IPS DF 6.9 (cell line): Measurements from ENCODE around the gene FRS3.

Experiments
- DNase-seq: peaks from one replicate; pipeline ENCODE4 v3.0.0-alpha.2; 2013; ENCODE audit warnings: low read depth, low spot score
- H3K27ac ChIP-seq: one replicate; pipeline ENCODE4 v1.5.1; 2013; ENCODE audit warnings: low read length, control low read depth
- H3K27me3 ChIP-seq: 2 replicates; pipeline ENCODE4 v1.6.1; 2013; ENCODE audit warnings: mild to moderate bottlenecking, low read length; ENCODE audit not compliant: control insufficient read depth, insufficient read depth
- H3K36me3 ChIP-seq: 2 replicates; pipeline ENCODE4 v1.6.1; 2013; ENCODE audit warnings: low read length; ENCODE audit not compliant: control insufficient read depth, insufficient read depth
- H3K4me1 ChIP-seq: 2 replicates; pipeline ENCODE4 v1.6.1; 2013; ENCODE audit warnings: low read length; ENCODE audit not compliant: control insufficient read depth, insufficient read depth
- H3K4me3 ChIP-seq: 2 replicates; pipeline ENCODE4 v1.5.1; 2013; ENCODE audit warnings: mild to moderate bottlenecking, low read length
- H3K9me3 ChIP-seq: 2 replicates; pipeline ENCODE4 v1.6.1; 2013; ENCODE audit warnings: low read length, inconsistent platforms; ENCODE audit not compliant: control insufficient read depth, insufficient read depth
- WGBS: extraction: QIAGEN DNeasy Blood & Tissue Kit; methylation state at CpG from one replicate; pipeline ENCODE4 v1.1.7; 2013; ENCODE audit warnings: mixed read lengths, missing lambda C conversion rate; ENCODE audit not compliant: insufficient read length, insufficient coverage; 5-methylcytosine and 5-hydroxymethylcytosine counted together

The FRS3 gene

DNA sequence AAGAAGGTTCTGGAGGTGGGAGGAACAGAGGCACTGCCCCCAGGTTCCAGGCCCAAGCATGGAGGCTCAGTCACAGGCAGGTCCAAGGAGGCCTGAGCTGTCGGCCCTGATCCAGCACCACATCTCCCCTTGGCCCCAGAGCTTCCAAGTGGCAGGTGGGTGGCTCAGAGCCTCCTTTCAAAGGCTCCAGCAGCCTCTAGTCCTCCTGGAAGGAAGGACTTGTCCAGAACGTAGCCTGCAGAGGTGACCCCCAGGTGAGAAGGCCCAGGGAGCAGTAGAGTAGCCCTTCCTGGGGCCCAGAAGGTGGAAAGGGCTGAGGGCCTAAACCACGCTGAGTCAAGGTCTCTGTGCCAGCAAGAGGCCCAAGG is 52.0 kb downstream of the FRS3 start:
- H3K27ac ChIP-seq = no peak overlapping the region
- H3K4me3 ChIP-seq = no peak overlapping the region
- H3K4me1 ChIP-seq = peaks cover 14% of the 10 kb centered on the region
- no CpG with 5 or more reads among the region's 3 CpGs for WGBS
- H3K36me3 ChIP-seq = no peaks in the 10 kb centered on the region
- no peaks in the 10 kb centered on the region for H3K9me3 ChIP-seq
- H3K27me3 ChIP-seq = no peaks in the 10 kb centered on the region
- DNase-seq = no peak

DNA sequence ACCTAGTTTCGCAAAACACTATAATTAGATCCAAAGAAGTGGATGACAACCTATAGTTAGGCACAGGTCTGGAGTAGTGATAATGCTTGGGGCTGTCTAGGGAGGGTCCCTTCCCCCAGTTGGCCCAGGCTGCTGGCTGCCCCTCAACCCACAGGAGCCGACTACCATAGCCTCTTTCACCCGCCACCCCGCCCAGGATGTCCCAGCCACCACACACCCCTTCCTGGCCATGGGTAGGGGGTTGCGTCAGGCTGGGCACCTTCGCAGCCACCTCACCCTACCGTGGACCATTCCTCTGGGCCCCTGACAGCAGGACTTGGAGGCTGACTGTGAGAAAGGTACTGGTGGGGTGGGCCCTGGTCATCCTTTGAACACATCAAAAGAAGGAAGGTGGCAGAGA is 52.8 kb downstream of the FRS3 start:
- DNase-seq = no peak
- Histone ChIP-seq H3K4me1 (peaks cover 11% of the 10 kb centered on the region), H3K36me3 (no peaks in the 10 kb centered on the region)

DNA sequence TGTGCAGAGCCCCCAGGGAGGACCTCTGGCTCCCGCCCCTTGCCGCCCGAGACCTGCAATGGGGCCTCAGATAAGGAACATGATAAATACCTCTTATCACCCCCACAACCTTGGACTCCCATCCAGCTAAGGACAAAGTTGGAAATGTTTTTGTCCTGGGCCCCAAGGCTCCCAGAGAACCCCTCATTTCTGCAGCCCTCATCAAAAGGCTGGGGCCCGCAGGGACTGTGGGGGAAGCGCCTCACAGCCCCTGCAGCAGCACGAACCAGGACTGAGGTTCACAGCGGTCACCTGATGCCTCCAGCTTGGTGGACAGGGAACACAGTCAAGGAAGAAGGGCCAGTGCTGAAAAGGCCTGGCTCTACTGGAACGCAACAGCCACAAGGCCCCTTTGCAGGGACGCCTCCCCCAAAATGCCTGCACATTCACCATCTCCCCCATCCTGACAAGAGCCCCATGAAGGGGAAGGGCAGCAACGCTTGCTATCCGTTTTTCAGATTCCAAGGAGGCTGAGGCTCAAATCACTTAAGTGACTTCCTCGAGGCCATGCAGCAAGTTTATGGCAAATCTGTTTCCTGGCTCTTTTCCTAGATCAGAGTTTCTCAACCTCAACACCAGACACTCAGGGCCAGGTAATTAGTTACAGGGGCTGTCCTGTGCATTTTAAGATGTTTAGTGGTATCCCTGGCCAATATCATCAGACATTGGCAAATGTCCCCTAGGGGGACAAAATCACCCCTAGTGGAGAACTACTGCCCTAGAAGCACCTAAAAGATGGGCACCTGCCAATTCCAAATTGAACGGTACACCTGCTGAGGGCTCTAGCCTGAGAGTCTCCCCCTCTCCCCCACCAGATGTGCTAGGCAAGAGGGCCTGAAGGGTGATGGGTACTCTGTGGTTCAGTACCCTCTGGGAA is 54.9 kb downstream of the FRS3 start:
- H3K36me3 ChIP-seq = no peaks in the 10 kb centered on the region
- H3K4me3 ChIP-seq = no peak overlapping the region
- peaks cover 8% of the 10 kb centered on the region for H3K4me1 ChIP-seq
- no CpG with 5 or more reads among the region's 13 CpGs for WGBS
- DNase-seq = no peak
- no peaks in the 10 kb centered on the region for H3K27me3 ChIP-seq
- H3K27ac ChIP-seq = no peak overlapping the region
- no peaks in the 10 kb centered on the region for H3K9me3 ChIP-seq

More for the DNA sequence above, 52.8 kb downstream of the FRS3 start:
- no peaks in the 10 kb centered on the region for H3K9me3 ChIP-seq
- no peak overlapping the region for H3K4me3 ChIP-seq
- no peak overlapping the region for H3K27ac ChIP-seq
- no peaks in the 10 kb centered on the region for H3K27me3 ChIP-seq
- no CpG with 5 or more reads among the region's 7 CpGs for WGBS

DNA sequence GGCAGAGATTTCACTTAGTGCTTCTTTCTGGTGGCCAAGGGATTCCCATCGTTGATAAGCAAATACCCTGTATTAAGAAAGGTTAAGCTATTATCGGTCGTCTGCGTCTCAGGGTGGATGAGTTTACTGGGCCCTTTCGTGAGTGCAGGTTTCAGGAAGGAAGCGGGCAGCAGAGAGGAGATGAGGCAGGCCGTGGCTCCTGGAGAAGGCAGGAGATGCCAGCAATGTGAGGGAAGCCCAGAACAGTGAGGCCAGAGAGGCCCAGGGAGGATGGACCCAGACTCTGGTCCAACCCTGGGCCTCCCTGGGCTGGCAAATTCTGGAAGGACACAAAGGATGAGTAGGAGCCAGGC is 55.5 kb downstream of the FRS3 start:
- no peak overlapping the region for H3K27ac ChIP-seq

DNA sequence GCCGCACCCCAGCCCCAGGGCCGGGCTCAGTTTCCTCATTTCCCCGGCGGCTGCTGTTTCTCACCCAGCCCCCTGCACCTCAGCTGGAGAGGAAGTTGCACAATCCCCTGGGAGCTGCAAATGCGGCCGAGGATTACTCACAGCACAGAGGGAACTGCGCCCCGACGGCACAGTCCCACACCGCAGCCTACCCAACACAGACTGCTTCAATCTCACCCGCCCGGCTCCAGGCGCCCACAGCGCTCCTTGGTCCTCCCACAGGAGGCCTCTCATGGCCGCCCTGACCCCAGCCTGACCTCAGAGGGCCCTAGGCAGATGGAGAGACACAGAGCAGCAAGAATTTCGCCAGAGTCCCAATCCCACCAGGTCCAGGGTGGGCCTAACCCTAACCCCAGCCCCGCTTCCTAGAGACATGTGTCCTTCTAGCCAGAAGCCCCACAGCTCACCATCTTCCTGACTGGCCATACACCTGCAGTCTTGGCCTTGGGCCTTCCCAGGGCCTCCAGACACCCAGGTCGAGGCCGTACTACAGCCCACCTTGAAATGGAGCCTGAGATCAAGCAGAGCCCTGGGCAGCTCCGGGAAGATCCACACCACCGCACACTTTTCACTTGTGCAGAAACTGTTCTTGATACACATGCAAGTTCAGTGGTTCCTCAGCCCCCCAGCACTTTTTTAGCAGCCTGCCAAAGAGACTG is 56.0 kb downstream of the FRS3 start:
- H3K4me1 ChIP-seq = peaks cover 8% of the 10 kb centered on the region
- DNase-seq = no peak

More for the DNA sequence above, 55.5 kb downstream of the FRS3 start:
- Histone ChIP-seq H3K4me3 (no peak overlapping the region), H3K9me3 (no peaks in the 10 kb centered on the region), H3K4me1 (peaks cover 8% of the 10 kb centered on the region), H3K27me3 (no peaks in the 10 kb centered on the region), H3K36me3 (no peaks in the 10 kb centered on the region)
- DNase-seq = no peak
- no CpG with 5 or more reads among the region's 7 CpGs for WGBS

DNA sequence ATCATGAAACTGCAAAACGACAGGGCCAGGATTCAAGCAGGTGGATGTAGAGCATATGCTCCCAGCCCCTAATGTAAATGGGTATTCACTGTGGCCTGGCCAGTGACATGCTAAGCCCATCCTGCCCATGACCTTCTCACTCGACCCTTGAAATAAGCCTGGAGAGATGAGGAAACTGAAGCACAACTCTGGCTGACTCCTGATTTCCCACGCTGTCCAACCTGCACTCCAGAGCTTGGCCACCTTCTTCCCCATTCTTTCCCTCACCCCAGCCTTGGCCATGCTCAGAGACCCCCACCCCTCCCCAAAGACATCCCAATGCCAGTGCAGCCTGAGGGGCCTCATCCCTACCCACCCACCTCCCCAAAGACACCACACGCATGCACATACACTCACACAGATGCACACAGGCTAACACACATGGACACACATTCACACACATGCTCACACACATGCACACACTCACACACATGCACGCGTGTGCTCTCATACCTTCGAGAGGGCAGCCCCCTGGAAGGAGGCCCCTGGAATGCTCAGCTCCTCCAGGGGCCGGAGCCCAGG is 56.7 kb downstream of the FRS3 start:
- H3K27me3 ChIP-seq = no peaks in the 10 kb centered on the region
- no peak overlapping the region for H3K27ac ChIP-seq
- WGBS = no CpG with 5 or more reads among the region's 8 CpGs
- no peaks in the 10 kb centered on the region for H3K36me3 ChIP-seq
- peaks cover 4% of the 10 kb centered on the region for H3K4me1 ChIP-seq
- DNase-seq = no peak
- H3K4me3 ChIP-seq = no peak overlapping the region
- no peaks in the 10 kb centered on the region for H3K9me3 ChIP-seq

More for the DNA sequence above, 56.0 kb downstream of the FRS3 start:
- no peak overlapping the region for H3K27ac ChIP-seq
- H3K36me3 ChIP-seq = no peaks in the 10 kb centered on the region
- H3K9me3 ChIP-seq = no peaks in the 10 kb centered on the region
- no peak overlapping the region for H3K4me3 ChIP-seq
- WGBS = no CpG with 5 or more reads among the region's 21 CpGs
- H3K27me3 ChIP-seq = no peaks in the 10 kb centered on the region

DNA sequence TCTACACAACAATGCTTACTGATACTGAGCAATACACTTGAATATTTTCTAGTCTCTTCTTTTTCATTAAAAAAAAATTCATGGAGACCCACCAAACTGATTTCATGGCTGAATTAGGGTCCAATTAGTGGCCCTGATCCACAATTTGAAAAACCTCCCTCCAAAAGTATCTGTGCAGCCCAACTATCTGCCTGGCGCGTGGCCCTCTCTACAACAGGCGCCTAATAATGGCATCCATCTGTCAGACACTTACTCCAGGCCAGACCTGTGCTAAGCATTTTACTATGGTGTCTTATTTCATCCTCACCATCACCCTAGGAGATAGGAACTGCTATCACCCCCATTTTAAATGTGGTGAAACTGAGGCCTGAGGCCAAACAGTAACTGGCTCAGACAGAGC is 58.3 kb downstream of the FRS3 start:
- DNase-seq = no peak
- WGBS = no CpG with 5 or more reads among the region's 3 CpGs
- H3K36me3 ChIP-seq = no peaks in the 10 kb centered on the region
- H3K4me1 ChIP-seq = peaks cover 4% of the 10 kb centered on the region
- no peak overlapping the region for H3K4me3 ChIP-seq
- H3K27me3 ChIP-seq = no peaks in the 10 kb centered on the region
- H3K9me3 ChIP-seq = no peaks in the 10 kb centered on the region
- H3K27ac ChIP-seq = no peak overlapping the region

DNA sequence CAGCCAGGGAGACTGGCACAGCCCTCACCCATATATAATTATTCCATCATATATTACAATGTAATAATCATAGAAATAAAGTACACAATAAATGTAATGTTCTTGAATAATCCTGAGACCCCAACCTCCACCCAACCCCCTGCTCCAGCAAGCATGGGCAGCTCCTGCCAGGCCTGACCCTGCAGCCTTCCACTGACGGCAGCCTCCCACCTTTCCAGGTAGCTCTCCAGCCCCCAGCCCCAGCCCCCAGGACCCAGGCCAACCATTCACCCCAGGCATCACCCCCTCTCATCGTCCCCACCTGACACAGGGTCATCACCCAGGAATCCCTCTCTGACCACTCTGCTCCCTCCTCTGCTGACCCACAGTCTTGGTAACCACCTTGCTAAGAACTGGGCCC is 58.9 kb downstream of the FRS3 start:
- no peak for DNase-seq
- Histone ChIP-seq H3K9me3 (no peaks in the 10 kb centered on the region), H3K27ac (no peak overlapping the region), H3K4me1 (peaks cover 4% of the 10 kb centered on the region), H3K4me3 (no peak overlapping the region), H3K36me3 (no peaks in the 10 kb centered on the region), H3K27me3 (no peaks in the 10 kb centered on the region)
- no CpG with 5 or more reads among the region's 2 CpGs for WGBS

DNA sequence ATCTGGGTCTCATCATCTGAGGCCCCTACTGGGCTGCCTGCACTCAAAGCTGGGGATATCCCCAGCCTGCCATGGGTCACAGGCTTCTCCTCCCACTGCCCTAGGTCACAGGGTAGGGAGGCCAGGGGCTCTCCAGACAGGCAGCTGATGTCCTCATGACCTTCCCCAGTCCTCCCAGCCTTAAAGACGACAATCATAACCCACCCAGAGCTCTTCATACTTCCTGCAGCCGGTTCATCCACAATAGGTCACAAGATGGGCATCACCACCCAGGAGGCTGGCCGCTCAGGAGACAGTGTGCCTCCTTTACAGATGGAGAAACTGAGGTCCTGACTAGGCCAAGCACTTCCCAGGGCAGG is 59.5 kb downstream of the FRS3 start:
- H3K27me3 ChIP-seq = no peaks in the 10 kb centered on the region
- no CpG with 5 or more reads among the region's 3 CpGs for WGBS
- H3K36me3 ChIP-seq = no peaks in the 10 kb centered on the region
- peaks cover 4% of the 10 kb centered on the region for H3K4me1 ChIP-seq
- no peak for DNase-seq
- H3K4me3 ChIP-seq = no peak overlapping the region
- no peaks in the 10 kb centered on the region for H3K9me3 ChIP-seq
- H3K27ac ChIP-seq = no peak overlapping the region
